Lower leg skin (tissue), 4 donors: ENCODE results near the gene COQ9. TPM values are rescaled to one million over a fixed set of nuclear protein-coding genes. Genes with fewer than 3 reads are reported as not detected.

ENCODE experiments used
- DNase-seq, 2 donors: peaks; one replicate each; pipeline ENCODE4 v3.0.0-alpha.2; 2019; ENCODE audit warnings: low spot score in 2 of 2
- H3K4me3 ChIP-seq: fragments of 200-600 bp; sonication (generic); 2 replicates; pipeline ENCODE4 v1.5.1; 2017; ENCODE audit warnings: mild to moderate bottlenecking, low read depth; ENCODE audit not compliant: poor library complexity, severe bottlenecking
- WGBS, 2 donors: methylation state at CpG; one replicate each; pipeline ENCODE4 v1.1.5; 2018; 5-methylcytosine and 5-hydroxymethylcytosine counted together
- intact Hi-C: fragments of 100-400 bp; cut with DNase I; formaldehyde crosslinking; loops from one replicate; pipeline ENCODE4 v1.15.0; 2023; ENCODE audit warnings: low total_unique reads
- total RNA-seq, 4 donors: library from RNA; depleted of rRNA; stranded (reverse); fragments of >200 nt; gene quantifications; one replicate each; pipeline ENCODE4 v1.1.0, GENCODE V29; 2016
- TF ChIP-seq, protein P1 (sequence below), 3 donors: fragments of 450-650 bp; IDR thresholded peaks; one replicate each; pipeline ENCODE4 v1.5.1; 2016; ENCODE audit warnings: antibody characterized with exemption in 3 of 3, mild to moderate bottlenecking in 3 of 3, moderate library complexity in 2 of 3

The COQ9 gene
- total RNA-seq, 4 donors from 2014 or later = 38.7 to 55.3 (median 52.2) TPM

- TF ChIP-seq, protein P1, sequence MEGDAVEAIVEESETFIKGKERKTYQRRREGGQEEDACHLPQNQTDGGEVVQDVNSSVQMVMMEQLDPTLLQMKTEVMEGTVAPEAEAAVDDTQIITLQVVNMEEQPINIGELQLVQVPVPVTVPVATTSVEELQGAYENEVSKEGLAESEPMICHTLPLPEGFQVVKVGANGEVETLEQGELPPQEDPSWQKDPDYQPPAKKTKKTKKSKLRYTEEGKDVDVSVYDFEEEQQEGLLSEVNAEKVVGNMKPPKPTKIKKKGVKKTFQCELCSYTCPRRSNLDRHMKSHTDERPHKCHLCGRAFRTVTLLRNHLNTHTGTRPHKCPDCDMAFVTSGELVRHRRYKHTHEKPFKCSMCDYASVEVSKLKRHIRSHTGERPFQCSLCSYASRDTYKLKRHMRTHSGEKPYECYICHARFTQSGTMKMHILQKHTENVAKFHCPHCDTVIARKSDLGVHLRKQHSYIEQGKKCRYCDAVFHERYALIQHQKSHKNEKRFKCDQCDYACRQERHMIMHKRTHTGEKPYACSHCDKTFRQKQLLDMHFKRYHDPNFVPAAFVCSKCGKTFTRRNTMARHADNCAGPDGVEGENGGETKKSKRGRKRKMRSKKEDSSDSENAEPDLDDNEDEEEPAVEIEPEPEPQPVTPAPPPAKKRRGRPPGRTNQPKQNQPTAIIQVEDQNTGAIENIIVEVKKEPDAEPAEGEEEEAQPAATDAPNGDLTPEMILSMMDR (IDR thresholded peaks at IDR 0.05) = no peak
- DNase-seq = no peak
- intact Hi-C loops = no loop called here
- no peak overlapping the region for H3K4me3 ChIP-seq
- WGBS, 2 donors = 60 to 62% methylated on average over 10 of the region's 10 CpGs
Observed at GRCh38 chr16:57510016-57510871, 63.0 kb downstream of the COQ9 start.

Other genes starting within 250 kb of the COQ9 start
- gene ARL2BP, start 202.2 kb upstream of the COQ9 start, total RNA-seq = 10 to 100 TPM; 36.3 to 62.6 (median 48.0) TPM
- 100 to 1,000 TPM in 3 of 4 donors, 10 to 100 TPM in 1; 58.4 to 241 (median 218) TPM for gene PLLP, start 162.8 kb upstream of the COQ9 start, total RNA-seq
- 10 to 100 TPM in 1 of 4 donors, 1 to 10 TPM in 2, under 1 TPM in 1; 0.99 to 10.1 (median 2.0) TPM for gene CCL22, start 88.7 kb upstream of the COQ9 start, total RNA-seq
- 10 to 100 TPM in 3 of 4 donors, 1 to 10 TPM in 1; 5.8 to 31.9 (median 18.3) TPM for gene CX3CL1, start 75.0 kb upstream of the COQ9 start, total RNA-seq
- 1 to 10 TPM in 1 of 4 donors, not detected in 3; 1.1 TPM for gene CCL17, start 42.7 kb upstream of the COQ9 start, total RNA-seq
- gene CIAPIN1, start 94 bp upstream of the COQ9 start, total RNA-seq = 10 to 100 TPM; 20.9 to 40.8 (median 30.7) TPM
- 100 to 1,000 TPM in 2 of 4 donors, 10 to 100 TPM in 2; 87.9 to 128 (median 98.1) TPM for gene POLR2C, start 15.2 kb downstream of the COQ9 start, total RNA-seq
- 10 to 100 TPM; 38.9 to 60.5 (median 44.6) TPM for gene DOK4, start 39.0 kb downstream of the COQ9 start, total RNA-seq
- gene CCDC102A, start 89.1 kb downstream of the COQ9 start, total RNA-seq = 10 to 100 TPM; 13.7 to 18.9 (median 16.4) TPM
- 1 to 10 TPM in 1 of 4 donors, under 1 TPM in 3; 0.23 to 1.5 (median 0.47) TPM for gene ADGRG5, start 95.2 kb downstream of the COQ9 start, total RNA-seq
- gene ADGRG1, start 181.2 kb downstream of the COQ9 start, total RNA-seq = 100 to 1,000 TPM; 129 to 159 (median 136) TPM
- gene ADGRG3, start 220.8 kb downstream of the COQ9 start, total RNA-seq = 1 to 10 TPM in 3 of 4 donors, under 1 TPM in 1; 0.25 to 7.3 (median 1.1) TPM
- not detected for gene DRC7, start 247.3 kb downstream of the COQ9 start, total RNA-seq